ENCODE results near the gene PCK1. TPM values are rescaled to one million over a fixed set of nuclear protein-coding genes. Genes with fewer than 3 reads are reported as not detected.

PCK1 gene
- total RNA-seq, 4 donors from 2014 or later, result 0.56 to 3.4 (median 2.2) TPM

GRCh38 chr20:57614490-57615444 lies 53.9 kb downstream of the PCK1 start:
- intact Hi-C loops (cut with DNase I), result no loop called here
- H3K9me3 ChIP-seq, result no peaks in the 10 kb centered on the region
- H3K36me3 ChIP-seq, result no peaks in the 10 kb centered on the region
- no peak for DNase-seq
- no peak overlapping the region for H3K27ac ChIP-seq
- H3K27me3 ChIP-seq, result no peaks in the 10 kb centered on the region
- 88 to 90% methylated on average over 10 to 11 of the region's 16 CpGs for WGBS, 2 donors
- H3K4me3 ChIP-seq (replicated peaks in 1 of 3), result no peak overlapping the region
- H3K4me1 ChIP-seq, result peaks cover 0 to 11% of the 10 kb centered on the region in 2 donors
- TF ChIP-seq CTCF (IDR thresholded peaks at IDR 0.05), result no peak
- TF ChIP-seq POLR2A (IDR thresholded peaks at IDR 0.05), result no peak

GRCh38 chr20:57615445-57615811 lies 54.5 kb downstream of the PCK1 start:
- no peak overlapping the region for H3K4me3 ChIP-seq (replicated peaks in 1 of 3)
- DNase-seq, result no peak
- H3K27ac ChIP-seq, result no peak overlapping the region
- intact Hi-C loops (cut with DNase I), result no loop called here
- TF ChIP-seq POLR2A (IDR thresholded peaks at IDR 0.05), result no peak
- TF ChIP-seq CTCF (IDR thresholded peaks at IDR 0.05), result no peak
- H3K9me3 ChIP-seq, result no peaks in the 10 kb centered on the region
- H3K36me3 ChIP-seq, result no peaks in the 10 kb centered on the region
- H3K4me1 ChIP-seq, result peaks cover 0 to 11% of the 10 kb centered on the region in 2 donors
- WGBS, 2 donors, result 92% methylated on average over 6 of the region's 8 CpGs; no CpG with 5 or more reads in 1 of the 2 donors
- H3K27me3 ChIP-seq, result no peaks in the 10 kb centered on the region

- no peaks in the 10 kb centered on the region for H3K9me3 ChIP-seq
- no peaks in the 10 kb centered on the region for H3K27me3 ChIP-seq
- WGBS, 2 donors, result 84% methylated on average over 15 to 18 of the region's 20 CpGs
- H3K27ac ChIP-seq, result no peak overlapping the region
- no peaks in the 10 kb centered on the region for H3K36me3 ChIP-seq
- no peak for TF ChIP-seq POLR2A (IDR thresholded peaks at IDR 0.05)
- no peak for TF ChIP-seq CTCF (IDR thresholded peaks at IDR 0.05)
- intact Hi-C loops (cut with DNase I), result no loop called here
- no peak for DNase-seq
- H3K4me1 ChIP-seq, result peaks cover 0 to 11% of the 10 kb centered on the region in 2 donors
- H3K4me3 ChIP-seq (replicated peaks in 1 of 3), result no peak overlapping the region
These were observed 55.4 kb downstream of the PCK1 start for GRCh38 chr20:57616143-57616951.

- intact Hi-C loops (cut with DNase I), result no loop called here
- H3K4me3 ChIP-seq (replicated peaks in 1 of 3), result no peak overlapping the region
- no peak overlapping the region for H3K27ac ChIP-seq
- TF ChIP-seq POLR2A (IDR thresholded peaks at IDR 0.05) (no peak), CTCF (IDR thresholded peaks at IDR 0.05) (no peak)
- H3K9me3 ChIP-seq, result no peaks in the 10 kb centered on the region
- H3K4me1 ChIP-seq, result peaks cover 0 to 11% of the 10 kb centered on the region in 2 donors
- no peaks in the 10 kb centered on the region for H3K36me3 ChIP-seq
- no peaks in the 10 kb centered on the region for H3K27me3 ChIP-seq
- WGBS, 2 donors, result 80 to 83% methylated on average over 6 of the region's 6 CpGs
- DNase-seq, result no peak
These were observed 56.3 kb downstream of the PCK1 start for GRCh38 chr20:57617079-57617795.

Other genes starting within 250 kb of the PCK1 start
- gene SPO11, start 231.3 kb upstream of the PCK1 start, total RNA-seq, result not detected
- 10 to 100 TPM; 17.5 to 26.4 (median 22.3) TPM for gene RAE1, start 209.9 kb upstream of the PCK1 start, total RNA-seq
- 10 to 100 TPM; 11.0 to 16.0 (median 12.0) TPM for gene RBM38, start 169.7 kb upstream of the PCK1 start, total RNA-seq
- under 1 TPM in 2 of 4 donors, not detected in 2; 0.13 to 0.46 TPM for gene CTCFL, start 36.0 kb upstream of the PCK1 start, total RNA-seq
- gene ZBP1, start 59.3 kb downstream of the PCK1 start, total RNA-seq, result 1 to 10 TPM in 1 of 4 donors, under 1 TPM in 2, not detected in 1; 0.33 to 1.5 (median 0.34) TPM
- 10 to 100 TPM in 1 of 4 donors, 1 to 10 TPM in 3; 6.5 to 12.6 (median 8.3) TPM for gene PMEPA1, start 148.9 kb downstream of the PCK1 start, total RNA-seq